HG02840 (cell line): ENCODE results near the gene TM4SF4.

ENCODE experiments used
- ATAC-seq: cut with Tn5 transposase; IDR thresholded peaks from one replicate; pipeline ENCODE4 v1.9.1; 2021; ENCODE audit warnings: mild to moderate bottlenecking, moderate library complexity, moderate number of reproducible peaks; ENCODE audit not compliant: unreplicated experiment, low FRiP score

Gene TM4SF4

GRCh38 chr3:149453140-149453805 is 21.2 kb upstream of the TM4SF4 start:
- no peak for ATAC-seq

DNA sequence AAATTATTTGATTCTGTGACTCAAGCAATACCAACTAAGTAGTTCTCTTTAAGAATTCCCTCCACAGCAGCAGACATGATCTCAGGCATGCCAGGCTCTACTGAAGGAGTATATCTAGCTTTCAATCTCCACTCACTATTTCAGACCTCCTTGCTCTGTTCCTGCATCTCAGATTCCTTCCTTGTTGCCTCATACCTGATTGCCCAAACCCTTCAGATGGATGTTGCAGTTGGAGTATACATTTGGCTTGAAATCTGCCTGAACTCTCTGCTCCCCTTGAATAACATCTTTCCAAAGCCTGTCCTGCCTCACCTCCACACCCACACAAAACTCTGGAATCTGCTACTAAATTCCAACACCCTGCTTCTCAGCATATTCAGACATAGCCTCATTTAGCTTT is 19.8 kb upstream of the TM4SF4 start:
- ATAC-seq: no peak

GRCh38 chr3:149455366-149455765 is 19.1 kb upstream of the TM4SF4 start:
- no peak for ATAC-seq

DNA sequence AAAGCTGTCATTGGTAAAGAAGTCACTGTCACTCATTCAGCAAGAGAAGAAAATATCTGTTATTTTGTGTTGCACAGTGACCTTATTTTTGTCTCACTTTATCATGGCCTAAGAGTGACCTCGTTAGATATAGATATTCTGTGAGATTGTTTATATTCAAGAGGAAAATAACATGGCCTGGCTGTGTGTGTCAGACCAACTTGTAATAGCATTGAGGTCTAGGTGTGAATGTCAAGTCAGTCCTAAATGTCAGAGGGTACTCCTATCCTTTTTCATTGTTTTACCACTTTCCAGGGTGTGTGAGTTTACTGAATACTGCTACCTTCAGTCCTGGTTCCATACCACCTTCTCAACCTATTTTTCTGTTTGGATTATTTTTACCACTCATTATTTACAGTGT is 18.5 kb upstream of the TM4SF4 start:
- no peak for ATAC-seq

DNA sequence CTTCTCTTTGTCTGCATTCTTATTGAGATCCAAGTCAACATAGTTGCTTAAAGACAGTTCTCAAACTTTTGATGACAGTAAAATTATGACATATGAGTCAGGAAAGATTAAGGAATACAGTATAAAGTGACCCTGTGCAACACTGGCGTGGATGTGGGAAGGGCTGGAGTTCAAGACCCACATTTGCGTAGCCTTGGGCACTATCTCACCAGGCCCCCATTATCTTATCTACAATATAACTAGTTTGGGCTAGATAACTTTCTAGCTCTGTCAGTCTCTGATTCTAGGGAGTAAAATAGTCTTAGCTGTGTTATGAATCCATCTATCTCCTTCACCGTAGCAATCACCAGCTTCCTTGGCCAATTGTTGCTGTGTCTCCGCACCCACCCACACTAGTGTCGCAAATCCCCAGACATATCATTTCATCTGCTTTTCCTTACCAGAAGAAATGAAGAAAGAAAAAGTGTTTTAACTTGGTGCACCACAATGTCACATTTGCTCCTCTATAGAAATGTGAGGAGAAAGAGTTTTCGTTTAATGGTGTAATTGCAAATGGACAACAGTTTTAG is 14.9 kb upstream of the TM4SF4 start:
- no peak for ATAC-seq

- ATAC-seq: no peak
Measured at GRCh38 chr3:149460117-149460516, 14.4 kb upstream of the TM4SF4 start.

- ATAC-seq: no peak
Measured at GRCh38 chr3:149462051-149462450, 12.4 kb upstream of the TM4SF4 start.

DNA sequence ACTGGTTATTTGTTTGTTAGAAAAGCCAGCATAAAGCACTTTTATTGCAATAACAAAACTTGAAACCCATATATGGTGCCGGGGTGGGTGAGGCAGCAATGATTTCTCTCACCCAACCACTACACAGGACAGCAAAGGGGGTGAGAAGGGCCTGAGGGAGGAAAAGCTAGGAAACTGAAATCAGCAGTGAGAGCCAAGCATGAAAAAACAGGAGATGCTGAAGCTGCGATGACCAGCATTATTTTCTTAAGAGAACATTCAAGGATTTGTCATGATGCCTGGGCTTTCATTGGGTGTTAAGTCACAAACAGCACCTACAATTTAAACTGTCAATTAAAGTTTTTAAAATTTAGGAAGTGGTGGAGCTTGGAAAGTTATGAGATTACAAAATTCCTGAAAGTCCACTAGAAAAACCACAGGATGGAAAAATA is 11.9 kb upstream of the TM4SF4 start:
- ATAC-seq: no peak

DNA sequence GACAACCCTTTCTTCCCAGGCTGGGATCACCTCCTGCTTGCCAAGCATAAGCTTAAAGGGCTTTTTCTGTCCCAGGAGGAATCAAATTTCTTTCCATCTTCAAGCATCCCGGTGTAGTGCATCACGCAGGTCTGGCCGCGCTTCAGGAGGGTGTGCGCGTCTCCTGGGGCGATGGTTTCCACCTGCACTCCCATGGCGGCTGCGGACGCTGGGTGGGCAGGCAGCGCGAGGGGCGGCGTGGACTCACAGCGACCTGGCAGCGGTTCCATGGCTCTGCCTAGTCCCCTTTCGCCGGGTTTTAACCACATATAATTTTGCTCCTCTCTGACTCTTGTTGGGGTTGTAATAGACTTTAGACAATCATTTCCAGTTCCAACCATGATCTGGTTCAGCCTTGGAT is 10.6 kb upstream of the TM4SF4 start:
- ATAC-seq: no peak

GRCh38 chr3:149464542-149465328 is 9.8 kb upstream of the TM4SF4 start:
- no peak for ATAC-seq

DNA sequence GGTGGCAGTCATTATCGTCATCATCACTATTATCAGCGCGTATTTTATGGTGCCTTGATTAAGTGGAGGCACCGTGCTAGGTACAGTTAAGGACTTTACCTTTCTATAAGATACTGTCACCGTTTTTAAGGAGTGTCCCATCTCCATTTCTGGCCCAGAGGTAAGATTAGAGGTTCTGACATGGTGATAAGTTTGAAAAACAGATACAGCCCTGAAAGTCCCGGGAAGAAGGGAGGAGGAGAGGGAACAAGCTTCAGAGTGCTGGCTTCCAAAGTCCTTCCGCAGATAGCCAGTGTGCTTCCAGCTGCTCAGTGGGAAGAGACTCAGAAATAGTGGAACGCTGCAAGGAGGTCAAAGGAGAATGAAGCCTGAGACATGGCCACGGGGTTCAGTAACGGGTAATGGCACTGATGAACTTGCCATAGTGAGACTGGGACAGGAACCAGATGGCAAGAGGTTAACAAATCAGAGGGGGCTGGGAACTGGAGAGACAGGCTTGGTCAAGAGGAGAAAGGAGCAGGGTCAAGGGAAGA is 9.1 kb upstream of the TM4SF4 start:
- no peak for ATAC-seq

- ATAC-seq: no peak
Measured at GRCh38 chr3:149466192-149466591, 8.3 kb upstream of the TM4SF4 start.

DNA sequence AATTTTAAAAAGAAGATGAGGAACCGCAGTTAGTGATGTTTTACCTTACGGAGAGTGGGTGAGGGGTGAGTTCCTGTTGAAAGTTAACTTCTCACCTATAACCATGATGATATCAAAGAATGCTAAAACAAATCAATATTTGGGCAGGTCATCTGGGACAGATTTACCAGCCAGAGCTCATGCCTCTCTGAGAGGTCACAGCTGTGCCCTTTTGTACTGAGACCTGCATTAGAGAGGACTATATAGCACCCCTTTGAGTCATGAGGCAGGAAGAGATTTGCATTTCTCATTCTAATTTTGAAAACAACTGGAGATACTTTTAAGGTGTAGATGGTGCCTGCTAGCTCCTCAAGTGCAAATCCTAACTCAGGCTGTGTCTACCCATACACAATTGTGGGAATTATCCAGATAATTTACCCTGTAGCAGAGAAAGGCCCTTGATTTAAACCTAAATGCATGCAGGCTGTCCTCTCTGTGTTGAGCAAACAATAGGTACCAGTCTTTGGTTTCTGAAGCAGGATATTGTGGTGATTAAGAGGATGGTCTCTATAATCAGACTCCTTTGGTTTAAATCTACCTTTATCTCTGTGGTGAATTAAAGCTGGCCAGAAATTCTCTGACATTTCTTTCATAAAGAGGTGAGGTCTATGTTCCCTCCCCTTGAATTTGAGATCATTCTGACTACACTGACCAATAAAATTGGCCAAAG is 5.8 kb upstream of the TM4SF4 start:
- peak; percentile 76 for ATAC-seq

- ATAC-seq: no peak
Measured at GRCh38 chr3:149470381-149470780, 4.1 kb upstream of the TM4SF4 start.

DNA sequence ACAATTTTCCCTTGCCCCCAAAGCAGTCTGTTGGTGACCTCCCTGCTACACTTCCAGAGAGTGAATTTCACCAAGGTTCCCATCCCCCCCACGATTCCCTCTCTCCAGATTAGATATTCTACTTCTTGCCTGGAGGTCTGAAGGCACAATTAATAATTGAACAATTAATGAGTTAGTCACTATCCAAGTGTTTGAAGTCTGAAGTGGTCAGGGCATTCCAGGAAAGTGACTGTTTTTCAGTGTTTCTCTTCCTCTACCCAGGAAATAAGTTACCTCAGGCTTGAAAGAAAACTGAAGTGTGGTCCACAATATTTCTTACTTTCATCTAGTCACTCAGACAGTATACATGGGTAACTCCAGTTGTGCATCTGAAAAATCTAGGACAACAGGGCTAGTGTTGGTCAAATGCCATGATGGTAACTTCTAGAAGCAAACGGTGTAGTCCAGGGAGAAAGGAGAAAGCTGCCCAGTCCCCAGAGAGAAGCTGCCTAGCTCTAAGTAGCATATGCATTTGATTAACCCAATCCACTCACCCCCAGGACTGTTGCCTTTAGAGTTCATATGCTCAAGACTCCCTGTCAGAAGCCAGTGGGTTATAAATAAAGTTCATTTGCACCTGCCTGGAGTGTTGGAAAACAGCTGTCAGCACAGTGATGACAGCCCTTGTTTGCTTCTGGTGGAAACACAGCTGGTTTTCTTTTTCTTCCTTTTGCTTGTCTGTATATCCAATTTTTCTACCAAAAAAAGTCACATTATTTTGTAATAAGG is 2.3 kb upstream of the TM4SF4 start:
- no peak for ATAC-seq

GRCh38 chr3:149473357-149474249 is 894 bp upstream of the TM4SF4 start:
- ATAC-seq: no peak

DNA sequence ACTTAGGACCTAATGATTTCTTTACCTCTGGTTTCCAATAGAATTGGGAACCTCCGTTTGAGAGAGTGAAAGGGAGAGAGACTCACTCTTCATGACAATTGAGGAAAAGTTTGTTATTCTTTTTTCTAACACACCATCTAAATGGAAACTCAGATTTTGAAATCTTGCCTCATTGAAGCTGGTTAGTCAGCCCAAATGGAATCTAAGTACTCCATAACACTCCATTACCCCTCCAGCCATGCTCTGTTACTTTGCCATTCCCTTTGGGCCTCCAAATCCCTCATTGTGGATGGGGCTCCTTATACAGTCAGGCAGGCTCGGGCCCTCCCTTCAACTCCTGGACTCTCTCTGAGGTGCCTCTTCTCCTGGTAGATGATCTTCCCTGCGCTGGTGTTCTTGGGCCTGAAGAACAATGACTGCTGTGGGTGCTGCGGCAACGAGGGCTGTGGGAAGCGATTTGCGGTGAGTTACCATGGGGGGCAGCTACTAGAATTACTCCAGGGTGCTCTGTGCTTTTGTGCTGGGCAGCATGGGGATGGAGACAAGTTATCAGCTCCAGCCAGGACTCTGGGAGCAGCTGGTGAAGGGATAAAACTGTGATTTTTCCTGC is 1.1 kb downstream of the TM4SF4 start:
- no peak for ATAC-seq

DNA sequence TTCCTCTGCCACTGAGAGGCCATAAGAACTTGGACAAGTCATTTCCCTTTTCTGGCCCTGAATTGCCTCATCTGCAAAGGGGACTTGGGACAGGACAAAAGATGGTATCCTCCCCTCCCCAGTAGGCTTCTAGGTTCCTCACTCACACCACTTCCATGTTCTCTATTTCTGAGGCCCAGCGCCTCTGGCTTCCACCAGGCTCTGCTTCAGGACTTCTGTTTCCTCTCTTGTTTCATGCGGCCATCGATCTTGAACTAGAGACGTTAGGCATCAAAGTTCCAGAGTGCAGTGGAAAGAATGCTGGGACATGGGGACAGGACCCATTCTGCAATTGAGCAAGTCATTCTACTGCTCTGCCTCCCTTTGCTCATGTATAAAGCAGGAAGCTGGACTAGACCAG is 1.7 kb downstream of the TM4SF4 start:
- ATAC-seq: no peak
